Left lung (tissue), 10 donors: ENCODE results near the gene CHM. TPM values are rescaled to one million over a fixed set of nuclear protein-coding genes. Genes with fewer than 3 reads are reported as not detected.
"Not testable (repeated sequence)": the region's sequence is repeated elsewhere in the genome, so short reads cannot be mapped to it uniquely, and the experiment has no call there.

Source experiments
- ATAC-seq: fragments of 200-7000 bp; cut with Tn5 transposase; one replicate; pipeline ENCODE4 v1.9.1; 2020; ENCODE audit warnings: moderate library complexity
- DNase-seq, 4 donors: peaks; one replicate each; pipeline ENCODE4 v3.0.0-alpha.2; 2013 to 2020
- H3K27ac ChIP-seq, 2 donors: fragments of 200-600 bp; sonication (generic) in 1 of 2; one replicate each; pipeline versions ENCODE4 v1.5.0 to v1.8.0; 2020 to 2021
- H3K27me3 ChIP-seq, 2 donors: fragments of 200-600 bp; sonication (generic) in 1 of 2; one replicate each; pipeline versions ENCODE4 v1.5.0 to v1.8.0; 2020 to 2021
- H3K36me3 ChIP-seq, 2 donors: fragments of 200-600 bp; sonication (generic) in 1 of 2; one replicate each; pipeline versions ENCODE4 v1.5.0 to v1.8.0; 2020 to 2021
- H3K4me1 ChIP-seq, 2 donors: fragments of 200-600 bp; one replicate each; pipeline ENCODE4 v1.8.0; 2021
- H3K4me3 ChIP-seq, 2 donors: fragments of 200-600 bp; sonication (generic) in 1 of 2; one replicate each; pipeline versions ENCODE4 v1.5.0 to v1.8.0; 2020 to 2021; ENCODE audit warnings: mild to moderate bottlenecking in 1 of 2
- H3K9me3 ChIP-seq, 2 donors: fragments of 200-600 bp; sonication (generic) in 1 of 2; one replicate each; pipeline versions ENCODE4 v1.5.0 to v1.8.0; 2020 to 2021
- CTCF ChIP-seq, 2 donors: fragments of 200-600 bp; sonication (generic) in 1 of 2; IDR thresholded peaks; one replicate each; pipeline versions ENCODE4 v1.5.0 to v1.8.0; 2021; ENCODE audit warnings: antibody characterized with exemption in 2 of 2
- intact Hi-C, 2 donors: fragments of 100-400 bp; cut with DNase I; formaldehyde crosslinking; loops; one replicate each; pipeline versions ENCODE4 v1.11.2 to v1.14.2; 2022
- polyA plus RNA-seq, 6 donors: library from polyadenylated mRNA; unstranded; fragments of 120-200 nt; gene quantifications; one replicate each; pipeline ENCODE4 v1.2.1, GENCODE V29; 2013; ENCODE audit not compliant: insufficient read length in 6 of 6
- total RNA-seq, 2 donors: library from RNA; stranded (reverse); fragmentation: NEBNext Ultra II Directional; extraction: Animal tissue kit (Norgen Biotek cat#: 25700); gene quantifications; one replicate each; pipeline ENCODE4 v1.2.1, GENCODE V29; 2021
- donor health status: DM: no; HTN: yes; CAD: no.
- donor health status: DM: no; HTN: no; CAD: no.

Gene CHM
- total and polyA plus RNA-seq, 8 donors = 19.6 to 25.2 (median 21.3) TPM

DNA sequence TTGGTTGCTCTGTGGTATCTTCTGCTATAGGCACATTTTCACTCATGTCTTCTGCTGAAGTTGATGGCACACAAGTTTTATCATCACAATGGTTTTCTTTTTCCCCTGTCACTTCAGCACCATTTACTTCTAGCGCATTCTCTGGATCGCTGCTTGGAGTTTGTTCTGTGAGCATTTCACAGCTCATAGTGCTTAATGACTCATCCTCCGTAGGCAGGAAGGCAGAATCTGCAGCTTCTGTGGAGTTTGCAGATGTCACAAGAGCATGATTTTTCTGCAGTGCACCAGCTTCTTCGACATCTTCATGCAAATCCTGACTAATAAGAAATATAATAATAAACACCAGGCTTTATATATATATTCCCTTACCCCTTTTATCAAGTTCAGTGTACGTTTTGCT lies 83.6 kb downstream of the CHM start:
- H3K4me3 ChIP-seq = no peak overlapping the region
- H3K9me3 ChIP-seq = no peaks in the 10 kb centered on the region
- no peaks in the 10 kb centered on the region for H3K4me1 ChIP-seq
- no peak for TF ChIP-seq CTCF (IDR thresholded peaks at IDR 0.05)
- H3K27me3 ChIP-seq = no peaks in the 10 kb centered on the region
- no peak for DNase-seq
- intact Hi-C loops = no loop called here
- H3K36me3 ChIP-seq = no peaks in the 10 kb centered on the region
- H3K27ac ChIP-seq = no peak overlapping the region
- ATAC-seq = no peak

DNA sequence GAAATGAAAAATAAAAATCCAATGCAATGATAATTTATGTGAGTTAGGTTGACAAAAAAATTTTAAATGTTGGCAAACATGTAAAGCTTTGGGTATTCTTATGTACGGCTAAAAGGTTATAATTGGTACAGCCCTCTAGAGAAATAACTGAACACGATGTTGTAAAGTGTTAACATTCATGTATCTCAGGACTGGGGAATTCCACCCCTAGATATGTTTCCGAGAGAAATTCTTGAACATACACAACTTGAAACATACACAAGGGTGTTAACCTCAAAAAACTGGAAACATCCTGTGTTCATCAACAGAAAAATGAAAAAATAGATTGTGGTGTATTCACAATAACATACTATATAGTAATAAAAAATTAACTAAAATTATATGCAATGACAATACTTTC lies 91.8 kb downstream of the CHM start:
- Histone ChIP-seq H3K27ac (no peak overlapping the region), H3K27me3 (no peaks in the 10 kb centered on the region), H3K36me3 (peaks cover 0 to 26% of the 10 kb centered on the region in 2 donors), H3K4me3 (no peak overlapping the region), H3K9me3 (peaks cover 0 to 5% of the 10 kb centered on the region in 2 donors), H3K4me1 (no peaks in the 10 kb centered on the region)
- intact Hi-C loops = no loop called here
- DNase-seq (no peak), ATAC-seq (no peak)
- TF ChIP-seq CTCF (IDR thresholded peaks at IDR 0.05) = no peak

GRCh38 chrX:85944751-85945150 lies 102.6 kb downstream of the CHM start:
- DNase-seq, H3K4me3 ChIP-seq, H3K27ac ChIP-seq, ATAC-seq, intact Hi-C loops, H3K4me1 ChIP-seq, H3K27me3 ChIP-seq: not testable (repeated sequence)
- Histone ChIP-seq H3K9me3 (peaks cover 0 to 17% of the 10 kb centered on the region in 2 donors), H3K36me3 (peaks cover 0 to 27% of the 10 kb centered on the region in 2 donors)

DNA sequence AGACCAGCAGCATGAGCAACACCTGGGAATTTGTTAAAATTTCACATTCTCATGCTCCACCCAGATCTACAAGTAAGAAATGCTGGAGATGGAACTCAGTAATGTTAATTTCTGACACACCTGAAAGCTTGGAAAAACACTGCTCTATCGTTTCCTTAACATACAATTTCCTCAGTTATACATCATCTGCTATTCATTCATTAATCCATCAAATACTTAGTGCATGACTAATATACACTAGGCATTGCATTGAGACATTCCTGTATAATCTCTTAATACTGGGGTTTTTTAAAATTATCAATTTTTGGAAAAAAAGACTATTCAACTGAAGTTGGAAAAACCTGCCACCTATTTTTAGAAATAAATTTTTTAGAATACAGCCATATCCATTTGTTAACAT lies 106.1 kb downstream of the CHM start:
- H3K36me3 ChIP-seq = peaks cover 0 to 16% of the 10 kb centered on the region in 2 donors
- peaks cover 0 to 12% of the 10 kb centered on the region in 2 donors for H3K9me3 ChIP-seq
- DNase-seq (no peak), ATAC-seq (no peak)
- no peak for TF ChIP-seq CTCF (IDR thresholded peaks at IDR 0.05)
- intact Hi-C loops = no loop called here
- no peaks in the 10 kb centered on the region for H3K27me3 ChIP-seq
- no peak overlapping the region for H3K27ac ChIP-seq
- no peaks in the 10 kb centered on the region for H3K4me1 ChIP-seq
- no peak overlapping the region for H3K4me3 ChIP-seq

- DNase-seq, H3K36me3 ChIP-seq, H3K9me3 ChIP-seq, H3K4me1 ChIP-seq, H3K4me3 ChIP-seq, intact Hi-C loops, ATAC-seq, H3K27me3 ChIP-seq, H3K27ac ChIP-seq: not testable (repeated sequence)
Observed at GRCh38 chrX:85939942-85940341, 107.4 kb downstream of the CHM start.

DNA sequence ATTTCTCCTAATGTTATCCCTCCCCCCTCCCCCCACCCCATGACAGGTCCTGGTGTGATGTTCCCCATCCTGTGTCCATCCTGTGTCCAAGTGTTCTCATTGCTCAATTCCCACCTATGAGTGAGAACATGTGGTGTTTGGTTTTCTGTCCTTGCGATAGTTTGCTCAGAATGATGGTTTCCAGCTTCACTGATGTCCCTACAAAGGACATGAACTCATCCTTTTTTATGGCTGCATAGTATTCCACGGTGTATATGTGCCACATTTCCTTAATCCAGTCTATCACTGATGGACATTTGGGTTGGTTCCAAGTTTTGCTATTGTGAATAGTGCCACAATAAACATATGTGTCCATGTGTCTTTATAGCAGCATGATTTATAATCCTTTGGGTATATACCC lies 113.0 kb downstream of the CHM start:
- H3K9me3 ChIP-seq, H3K36me3 ChIP-seq, H3K4me3 ChIP-seq, H3K27ac ChIP-seq, intact Hi-C loops, DNase-seq, H3K4me1 ChIP-seq, H3K27me3 ChIP-seq, ATAC-seq: not testable (repeated sequence)

DNA sequence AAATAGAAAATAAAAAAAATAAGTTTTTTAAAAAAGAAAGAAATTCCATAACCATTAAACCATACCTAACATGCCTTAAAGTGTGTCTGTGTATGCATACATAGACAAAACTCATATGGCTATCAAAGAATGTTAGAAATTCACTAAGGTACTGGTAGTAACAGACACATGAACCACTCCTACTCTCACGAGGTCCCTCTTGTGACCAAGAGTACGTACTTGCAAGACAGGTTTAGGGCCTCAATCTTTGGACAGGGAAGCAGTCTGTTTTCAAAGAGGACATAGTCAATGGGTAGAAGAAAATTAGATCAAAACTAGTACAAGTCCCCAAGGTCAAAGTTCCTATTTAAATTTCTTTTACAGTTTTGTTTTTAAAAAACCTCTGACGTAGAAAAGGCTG lies 117.3 kb downstream of the CHM start:
- Histone ChIP-seq H3K9me3 (no peaks in the 10 kb centered on the region), H3K4me3 (no peak overlapping the region), H3K27me3 (no peaks in the 10 kb centered on the region), H3K4me1 (no peaks in the 10 kb centered on the region), H3K36me3 (no peaks in the 10 kb centered on the region), H3K27ac (no peak overlapping the region)
- DNase-seq = peak in 1 of 4 donors; percentile 6
- peak; percentile 86 for ATAC-seq
- intact Hi-C loops = no loop called here
- no peak for TF ChIP-seq CTCF (IDR thresholded peaks at IDR 0.05)
